B cell (primary cell): ENCODE data around the gene IPO4. TPM values are rescaled to one million over a fixed set of nuclear protein-coding genes. Genes with fewer than 3 reads are reported as not detected.

Experiments used
- ATAC-seq: fragments of 200-7000 bp; cut with Tn5 transposase; one replicate; pipeline ENCODE4 v1.10.0; 2021; ENCODE audit warnings: low read depth, mild to moderate bottlenecking, moderate number of reproducible peaks, moderate library complexity
- CTCF ChIA-PET: fragments of 350-600 bp; sonication (Branson Sonifier 250); formaldehyde crosslinking; loops from one replicate; lab custom pipeline; 2021; ENCODE audit warnings: antibody characterized with exemption, inconsistent platforms; lab: Charles Lee
- POLR2A ChIA-PET: fragments of 350-600 bp; sonication (Branson Sonifier 250); formaldehyde crosslinking; loops from one replicate; lab custom pipeline; 2021; ENCODE audit warnings: antibody characterized with exemption; lab: Charles Lee
- DNase-seq: peaks from one replicate; pipeline ENCODE4 v3.0.0; 2013
- H2AFZ ChIP-seq: 2 replicates; pipeline ENCODE4 v1.6.1; 2012; ENCODE audit warnings: mild to moderate bottlenecking, low read depth, low read length; ENCODE audit not compliant: insufficient read depth, poor library complexity, severe bottlenecking
- H3K27ac ChIP-seq, 2 donors: 1 replicate in 1 of 2; 2 replicates in 1 of 2; pipeline ENCODE4 v1.5.1; 2012 to 2013; ENCODE audit warnings: low read length in 2 of 2, mild to moderate bottlenecking in 2 of 2, moderate library complexity in 1 of 2
- H3K27me3 ChIP-seq, 4 experiments: fragments of 200-600 bp in 1 of 4; sonication (generic) in 1 of 4; replicated peaks in 1 of 4; 1 replicate in 2 of 4; 2 replicates in 2 of 4; pipeline versions ENCODE4 v1.6.1 to v1.7.0; 2013 to 2016; ENCODE audit warnings: low read length in 3 of 4, mild to moderate bottlenecking in 2 of 4, mixed read lengths in 1 of 4, moderate library complexity in 1 of 4; ENCODE audit not compliant: insufficient read depth in 4 of 4, control insufficient read depth in 3 of 4; ENCODE audit errors: control extremely low read depth in 1 of 4
- H3K36me3 ChIP-seq, 2 experiments: replicated peaks in 1 of 2; 1 replicate in 1 of 2; 2 replicates in 1 of 2; pipeline versions ENCODE4 v1.6.1 to v1.7.1; 2013; ENCODE audit warnings: low read length in 1 of 2; ENCODE audit not compliant: insufficient read depth in 2 of 2, control insufficient read depth in 1 of 2; ENCODE audit errors: control extremely low read depth in 1 of 2, extremely low read depth in 1 of 2
- H3K4me1 ChIP-seq, 2 donors: fragments of 200-600 bp in 1 of 2; sonication (generic) in 1 of 2; 1 replicate in 1 of 2; 2 replicates in 1 of 2; pipeline versions ENCODE4 v1.5.1 to v1.6.1; 2013 to 2017; ENCODE audit warnings: low read length in 2 of 2; ENCODE audit not compliant: control insufficient read depth in 2 of 2, insufficient read depth in 2 of 2
- H3K4me2 ChIP-seq: replicated peaks from 2 replicates; pipeline ENCODE3; 2012; ENCODE audit warnings: mild to moderate bottlenecking, low read depth, low read length; ENCODE audit not compliant: poor library complexity, severe bottlenecking
- H3K4me3 ChIP-seq, 5 experiments: fragments of 200-600 bp in 1 of 5; sonication (generic) in 1 of 5; 1 replicate in 3 of 5; 2 replicates in 2 of 5; pipeline versions ENCODE4 v1.5.1 to v1.7.0; 2011 to 2016; ENCODE audit warnings: low read length in 4 of 5, mild to moderate bottlenecking in 4 of 5, low read depth in 2 of 5, control low read depth in 1 of 5, moderate library complexity in 1 of 5; ENCODE audit not compliant: insufficient read depth in 1 of 5; ENCODE audit errors: control extremely low read depth in 1 of 5, extremely low read depth in 1 of 5
- H3K79me2 ChIP-seq: fragments of 200-600 bp; sonication (generic); one replicate; pipeline ENCODE4 v1.6.0; 2016; ENCODE audit warnings: low read length; ENCODE audit not compliant: control insufficient read depth, insufficient read depth
- H3K9ac ChIP-seq: fragments of 200-600 bp; sonication (generic); 2 replicates; pipeline ENCODE4 v1.6.1; 2017; ENCODE audit warnings: mild to moderate bottlenecking, low read length, moderate library complexity
- H3K9me3 ChIP-seq, 3 donors: one replicate each; pipeline versions ENCODE4 v1.6.1 to v1.7.1; 2013; ENCODE audit warnings: low read length in 2 of 3; ENCODE audit not compliant: control insufficient read depth in 2 of 3, insufficient read depth in 1 of 3; ENCODE audit errors: control extremely low read depth in 1 of 3
- H4K20me1 ChIP-seq: 2 replicates; pipeline ENCODE4 v1.6.0; 2012; ENCODE audit warnings: mild to moderate bottlenecking, low read length; ENCODE audit not compliant: insufficient read depth, control insufficient read depth, poor library complexity, severe bottlenecking
- H3K27ac Mint-ChIP-seq: one replicate; pipeline ENCODE4 v1.8.0; 2021; ENCODE audit warnings: mixed read lengths
- H3K27me3 Mint-ChIP-seq: one replicate; pipeline ENCODE4 v1.8.0; 2021; ENCODE audit warnings: mixed read lengths
- H3K4me1 Mint-ChIP-seq: one replicate; pipeline ENCODE4 v1.8.0; 2021; ENCODE audit warnings: mixed read lengths
- H3K4me3 Mint-ChIP-seq: one replicate; pipeline ENCODE4 v1.8.0; 2021; ENCODE audit warnings: mixed read lengths
- H3K9me3 Mint-ChIP-seq: one replicate; pipeline ENCODE4 v1.8.0; 2022; ENCODE audit warnings: mixed read lengths; ENCODE audit not compliant: insufficient read depth
- CTCF ChIP-seq: fragments of 200-600 bp; IDR thresholded peaks from one replicate; pipeline ENCODE4 v1.8.0; 2022; ENCODE audit warnings: antibody characterized with exemption, mild to moderate bottlenecking
- EZH2 ChIP-seq: IDR thresholded peaks from 2 replicates; pipeline ENCODE4 v1.6.1; 2012; ENCODE audit warnings: borderline replicate concordance, low read depth, mild to moderate bottlenecking, moderate library complexity, low read length; ENCODE audit not compliant: insufficient read depth, poor library complexity, severe bottlenecking
- WGBS: methylation state at CpG from one replicate; pipeline ENCODE4 v1.1.5; 2013; ENCODE audit warnings: missing lambda C conversion rate; ENCODE audit not compliant: insufficient coverage; 5-methylcytosine and 5-hydroxymethylcytosine counted together
- intact Hi-C: fragments of 100-400 bp; cut with micrococcal nuclease; formaldehyde crosslinking; loops from one replicate; pipeline ENCODE4 v1.10.0; 2022
- polyA plus RNA-seq: library from polyadenylated mRNA; depleted of rRNA; stranded (reverse); fragments of >200 nt; gene quantifications from 2 replicates; pipeline ENCODE4 v1.2.3, GENCODE V29; 2012
- total RNA-seq, 2 donors: library from RNA; stranded (reverse); fragments of 120-200 nt in 1 of 2; gene quantifications; 1 replicate in 1 of 2; 2 replicates in 1 of 2; pipeline versions ENCODE4 v1.2.3 to v1.2.4, GENCODE V29; 2013 to 2022

IPO4 gene
- total and polyA plus RNA-seq, 2 donors (not counting 1 experiment from before 2014, with no cell fraction given) = 28.3 to 35.0 TPM

GRCh38 chr14:24238123-24238522 is 49.5 kb upstream of the IPO4 start:
- ChIA-PET POLR2A (interaction anchor here (0.6 kb wide), 1 partner anchor 25 kb away, joined by 3 read pairs; the partner anchor contains the start of gene CHMP4A), CTCF (interaction anchor here (1.7 kb wide), 1 partner anchor 95 kb away, joined by 5 read pairs; no protein-coding TSS in a partner anchor)
- Histone ChIP-seq H3K27me3 (no peaks in the 10 kb centered on the region), H3K79me2 (peaks cover 57% of the 10 kb centered on the region), H2AFZ (no peak overlapping the region), H3K36me3 (peaks cover 2 to 63% of the 10 kb centered on the region in 2 experiments), H3K4me2 (no peak overlapping the region), H3K4me3 (no peak overlapping the region), H3K27ac (no peak overlapping the region), H3K4me1 (peaks cover 43 to 45% of the 10 kb centered on the region in 2 donors), H3K9ac (no peak overlapping the region), H3K9me3 (no peaks in the 10 kb centered on the region), H4K20me1 (peaks cover 49% of the 10 kb centered on the region)
- no peak for DNase-seq
- H3K9me3 Mint-ChIP-seq = no peaks in the 10 kb centered on the region
- peak overlapping the region; percentile 38 for H3K27ac Mint-ChIP-seq
- H3K4me1 Mint-ChIP-seq = peaks cover 72% of the 10 kb centered on the region
- intact Hi-C loops = no loop called here
- no peak for ATAC-seq
- H3K4me3 Mint-ChIP-seq = no peak overlapping the region
- 97% methylated on average over 4 of the region's 5 CpGs for WGBS
- TF ChIP-seq CTCF (no peak), EZH2 (no peak)
- no peaks in the 10 kb centered on the region for H3K27me3 Mint-ChIP-seq

GRCh38 chr14:24237463-24237955 is 48.9 kb upstream of the IPO4 start:
- intact Hi-C loops = no loop called here
- peaks cover 73% of the 10 kb centered on the region for H3K4me1 Mint-ChIP-seq
- 100% methylated on average over 2 of the region's 2 CpGs for WGBS
- H3K27me3 Mint-ChIP-seq = no peaks in the 10 kb centered on the region
- Histone ChIP-seq H3K4me3 (no peak overlapping the region), H3K27ac (no peak overlapping the region), H2AFZ (no peak overlapping the region), H4K20me1 (peaks cover 49% of the 10 kb centered on the region), H3K36me3 (peaks cover 2 to 63% of the 10 kb centered on the region in 2 experiments), H3K27me3 (no peaks in the 10 kb centered on the region), H3K4me2 (no peak overlapping the region), H3K79me2 (peaks cover 63% of the 10 kb centered on the region), H3K9me3 (no peaks in the 10 kb centered on the region), H3K9ac (no peak overlapping the region), H3K4me1 (peaks cover 43 to 45% of the 10 kb centered on the region in 2 donors)
- TF ChIP-seq CTCF = no peak
- no peak for TF ChIP-seq EZH2
- ATAC-seq = no peak
- H3K4me3 Mint-ChIP-seq = no peak overlapping the region
- H3K9me3 Mint-ChIP-seq = no peaks in the 10 kb centered on the region
- no peak for DNase-seq
- H3K27ac Mint-ChIP-seq = peak overlapping the region; percentile 2
- CTCF ChIA-PET = interaction anchor here (0.5 to 3.2 kb wide), 3 partner anchors 60 to 96 kb away, joined by 4 to 10 read pairs (median 5); partner anchors contain the start of gene CIDEB
- POLR2A ChIA-PET = no interaction called here
